Smooth muscle cell (in vitro differentiated cells): ENCODE results near the gene NCF4. TPM values are rescaled to one million over a fixed set of nuclear protein-coding genes. Genes with fewer than 3 reads are reported as not detected.

ENCODE experiments used
- DNase-seq: peaks from one replicate; lab custom pipeline; 2025; ENCODE audit not compliant: unreplicated experiment; lab: John Stamatoyannopoulos, UW
- H2AFZ ChIP-seq: fragments of 200-600 bp; sonication (generic); 2 replicates; pipeline ENCODE4 v1.6.0; 2016; ENCODE audit warnings: antibody characterized with exemption, low read depth, mild to moderate bottlenecking
- H3F3A ChIP-seq: fragments of 200-600 bp; sonication (generic); 2 replicates; pipeline ENCODE4 v1.6.0; 2017; ENCODE audit warnings: antibody characterized with exemption, low read depth
- H3K27ac ChIP-seq: fragments of 200-600 bp; sonication (generic); 2 replicates; pipeline ENCODE4 v1.5.1; 2016; ENCODE audit warnings: low read depth, mild to moderate bottlenecking
- H3K27me3 ChIP-seq: fragments of 200-600 bp; sonication (generic); 2 replicates; pipeline ENCODE4 v1.6.1; 2016; ENCODE audit warnings: low read depth, mild to moderate bottlenecking
- H3K36me3 ChIP-seq: fragments of 200-600 bp; sonication (generic); 2 replicates; pipeline ENCODE4 v1.5.1; 2016; ENCODE audit warnings: low read depth
- H3K4me1 ChIP-seq: fragments of 200-600 bp; sonication (generic); 2 replicates; pipeline ENCODE4 v1.5.1; 2016; ENCODE audit warnings: low read depth
- H3K4me2 ChIP-seq: fragments of 200-600 bp; sonication (generic); 2 replicates; pipeline ENCODE4 v1.6.0; 2016; ENCODE audit warnings: mild to moderate bottlenecking
- H3K4me3 ChIP-seq: fragments of 200-600 bp; sonication (generic); 2 replicates; pipeline ENCODE4 v1.5.1; 2016; ENCODE audit warnings: mild to moderate bottlenecking
- H3K79me2 ChIP-seq: fragments of 200-600 bp; sonication (generic); 2 replicates; pipeline ENCODE4 v1.6.0; 2016; ENCODE audit warnings: low read depth, mild to moderate bottlenecking
- H3K9ac ChIP-seq: fragments of 200-600 bp; sonication (generic); 2 replicates; pipeline ENCODE4 v1.6.0; 2016; ENCODE audit warnings: low read depth
- H3K9me3 ChIP-seq: fragments of 200-600 bp; sonication (generic); replicated peaks from 2 replicates; pipeline ENCODE4 v1.5.1; 2016; ENCODE audit warnings: low read depth
- H4K20me1 ChIP-seq: fragments of 200-600 bp; sonication (generic); 2 replicates; pipeline ENCODE4 v1.6.0; 2016; ENCODE audit warnings: low read depth
- WGBS: methylation state at CpG from one replicate; pipeline ENCODE4 v1.1.7; 2016; ENCODE audit warnings: low lambda C conversion rate; 5-methylcytosine and 5-hydroxymethylcytosine counted together
- polyA plus RNA-seq: library from polyadenylated mRNA; unstranded; fragments of >200 nt; fragmentation: Nextera tagmentation; extraction: Ambion mirVana; gene quantifications from 2 replicates; pipeline ENCODE4 v1.2.1, GENCODE V29; 2016
- total RNA-seq: library from RNA; depleted of rRNA; stranded (reverse); fragments of >200 nt; gene quantifications from 2 replicates; pipeline ENCODE4 v1.2.3, GENCODE V29; 2014
- TF ChIP-seq, protein P1 (sequence below): fragments of 200-600 bp; sonication (generic); IDR thresholded peaks from 2 replicates; pipeline ENCODE4 v1.5.1; 2017; ENCODE audit warnings: borderline replicate concordance, mild to moderate bottlenecking, antibody characterized with exemption; ENCODE audit not compliant: insufficient read depth, poor library complexity, severe bottlenecking

The NCF4 gene
- total and polyA plus RNA-seq, 2 experiments from 2014 or later = 0.15 TPM; not detected in 1

DNA sequence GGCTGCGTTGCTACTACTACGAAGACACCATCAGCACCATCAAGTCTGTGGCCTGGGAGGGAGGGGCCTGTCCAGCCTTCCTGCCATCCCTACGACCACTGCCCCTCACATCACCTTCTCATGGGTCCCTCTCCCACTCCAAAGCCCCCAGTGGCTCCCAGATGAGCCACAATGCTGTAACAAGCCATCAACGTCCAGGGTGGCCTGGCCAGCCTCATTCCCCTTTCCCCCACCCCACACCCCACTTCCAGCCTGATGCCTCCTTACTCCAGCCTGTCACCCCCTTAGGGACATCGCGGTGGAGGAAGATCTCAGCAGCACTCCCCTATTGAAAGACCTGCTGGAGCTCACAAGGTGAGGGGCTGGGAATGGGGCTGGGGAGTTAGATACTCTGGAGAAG, 14.9 kb downstream of the NCF4 start:
- 87% methylated on average over 6 of the region's 6 CpGs for WGBS

DNA sequence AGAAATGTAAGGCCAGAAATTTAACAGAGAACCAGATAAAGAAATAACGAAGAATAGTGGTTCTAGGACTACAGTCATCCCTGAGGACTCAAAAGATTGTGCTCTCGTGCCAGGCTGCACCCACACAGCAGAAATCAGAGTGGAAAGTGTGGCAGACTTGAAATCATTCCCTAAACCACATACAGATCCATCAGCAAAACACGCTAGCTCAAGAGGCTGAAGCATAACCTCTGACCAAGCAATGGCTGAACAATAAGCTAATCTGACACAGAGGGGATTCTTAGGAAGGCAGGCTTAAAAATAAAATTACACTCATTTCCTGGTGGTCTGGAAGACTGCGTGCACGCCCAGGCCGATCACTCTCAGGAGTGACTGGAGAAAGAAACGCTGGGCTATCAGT, 19.0 kb downstream of the NCF4 start:
- Histone ChIP-seq H3K27ac (no peak overlapping the region), H3K4me2 (no peak overlapping the region), H3K9ac (no peak overlapping the region), H3F3A (no peaks in the 10 kb centered on the region), H4K20me1 (no peaks in the 10 kb centered on the region), H3K4me3 (no peak overlapping the region), H3K79me2 (no peaks in the 10 kb centered on the region), H3K9me3 (no peaks in the 10 kb centered on the region), H2AFZ (no peak overlapping the region), H3K4me1 (no peaks in the 10 kb centered on the region), H3K27me3 (no peaks in the 10 kb centered on the region), H3K36me3 (no peaks in the 10 kb centered on the region)
- DNase-seq = no peak
- TF ChIP-seq, protein P1, sequence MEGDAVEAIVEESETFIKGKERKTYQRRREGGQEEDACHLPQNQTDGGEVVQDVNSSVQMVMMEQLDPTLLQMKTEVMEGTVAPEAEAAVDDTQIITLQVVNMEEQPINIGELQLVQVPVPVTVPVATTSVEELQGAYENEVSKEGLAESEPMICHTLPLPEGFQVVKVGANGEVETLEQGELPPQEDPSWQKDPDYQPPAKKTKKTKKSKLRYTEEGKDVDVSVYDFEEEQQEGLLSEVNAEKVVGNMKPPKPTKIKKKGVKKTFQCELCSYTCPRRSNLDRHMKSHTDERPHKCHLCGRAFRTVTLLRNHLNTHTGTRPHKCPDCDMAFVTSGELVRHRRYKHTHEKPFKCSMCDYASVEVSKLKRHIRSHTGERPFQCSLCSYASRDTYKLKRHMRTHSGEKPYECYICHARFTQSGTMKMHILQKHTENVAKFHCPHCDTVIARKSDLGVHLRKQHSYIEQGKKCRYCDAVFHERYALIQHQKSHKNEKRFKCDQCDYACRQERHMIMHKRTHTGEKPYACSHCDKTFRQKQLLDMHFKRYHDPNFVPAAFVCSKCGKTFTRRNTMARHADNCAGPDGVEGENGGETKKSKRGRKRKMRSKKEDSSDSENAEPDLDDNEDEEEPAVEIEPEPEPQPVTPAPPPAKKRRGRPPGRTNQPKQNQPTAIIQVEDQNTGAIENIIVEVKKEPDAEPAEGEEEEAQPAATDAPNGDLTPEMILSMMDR = no peak
- 66% methylated on average over 7 of the region's 7 CpGs for WGBS

More for the DNA sequence above, 14.9 kb downstream of the NCF4 start:
- Histone ChIP-seq H3K4me2 (no peak overlapping the region), H3K9me3 (no peaks in the 10 kb centered on the region), H3K27ac (no peak overlapping the region), H3K4me1 (peaks cover 6% of the 10 kb centered on the region), H3F3A (no peaks in the 10 kb centered on the region), H4K20me1 (no peaks in the 10 kb centered on the region), H3K9ac (no peak overlapping the region), H3K79me2 (no peaks in the 10 kb centered on the region), H2AFZ (no peak overlapping the region), H3K27me3 (peaks cover 4% of the 10 kb centered on the region), H3K4me3 (no peak overlapping the region), H3K36me3 (no peaks in the 10 kb centered on the region)
- no peak for DNase-seq
- TF ChIP-seq, protein P1 = no peak

DNA sequence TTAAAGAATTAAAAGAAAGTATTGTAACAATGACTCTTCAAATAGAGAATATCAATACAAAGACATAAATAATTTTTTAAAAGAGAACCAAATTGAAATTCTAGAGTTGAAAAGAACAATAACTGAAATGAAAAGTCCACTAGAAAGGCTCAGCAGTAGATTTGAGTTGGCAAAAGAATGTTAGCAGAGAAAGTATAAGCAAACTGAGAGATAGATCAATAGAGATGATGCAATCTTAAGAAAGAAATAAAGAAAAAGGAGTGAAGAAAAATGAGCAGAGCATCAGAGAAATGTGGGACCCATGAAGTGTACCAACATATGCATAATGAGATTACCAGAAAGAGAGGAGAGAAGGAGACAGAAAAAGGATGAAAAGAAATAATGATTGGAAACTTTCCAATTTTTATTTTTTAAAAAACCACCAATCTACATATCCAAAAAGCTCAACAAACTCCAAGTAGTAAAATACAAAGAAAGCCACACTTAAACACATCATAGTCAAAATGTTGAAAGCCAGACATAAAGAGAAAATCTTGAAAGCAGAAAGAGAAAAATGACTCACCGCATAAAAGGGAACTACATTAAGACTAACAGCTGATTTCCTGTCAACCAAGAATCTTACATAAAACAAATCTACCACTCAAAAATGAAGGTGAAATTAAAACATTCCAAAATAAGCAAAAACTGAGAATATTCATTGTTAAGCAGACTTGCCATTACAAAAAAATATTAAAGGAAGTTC, 20.9 kb downstream of the NCF4 start:
- WGBS = 93% methylated on average over 1 of the region's 1 CpG
- no peak overlapping the region for H3K27ac ChIP-seq
- DNase-seq = no peak
- H2AFZ ChIP-seq = no peak overlapping the region
- no peak overlapping the region for H3K4me3 ChIP-seq
- H3K4me2 ChIP-seq = no peak overlapping the region
- H3K36me3 ChIP-seq = no peaks in the 10 kb centered on the region
- TF ChIP-seq, protein P1 = no peak
- H3K79me2 ChIP-seq = no peaks in the 10 kb centered on the region
- no peaks in the 10 kb centered on the region for H4K20me1 ChIP-seq
- H3K9me3 ChIP-seq = no peaks in the 10 kb centered on the region
- H3K4me1 ChIP-seq = no peaks in the 10 kb centered on the region
- no peak overlapping the region for H3K9ac ChIP-seq
- H3K27me3 ChIP-seq = no peaks in the 10 kb centered on the region
- no peaks in the 10 kb centered on the region for H3F3A ChIP-seq
